8988T (cell line): ENCODE data around the gene HSD17B13.
"Not testable (repeated sequence)": the region's sequence is repeated elsewhere in the genome, so short reads cannot be mapped to it uniquely, and the experiment has no call there.

Source experiments
- DNase-seq: peaks from one replicate; pipeline ENCODE4 v3.0.0; 2011

The HSD17B13 gene, protein sequence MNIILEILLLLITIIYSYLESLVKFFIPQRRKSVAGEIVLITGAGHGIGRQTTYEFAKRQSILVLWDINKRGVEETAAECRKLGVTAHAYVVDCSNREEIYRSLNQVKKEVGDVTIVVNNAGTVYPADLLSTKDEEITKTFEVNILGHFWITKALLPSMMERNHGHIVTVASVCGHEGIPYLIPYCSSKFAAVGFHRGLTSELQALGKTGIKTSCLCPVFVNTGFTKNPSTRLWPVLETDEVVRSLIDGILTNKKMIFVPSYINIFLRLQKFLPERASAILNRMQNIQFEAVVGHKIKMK

DNA sequence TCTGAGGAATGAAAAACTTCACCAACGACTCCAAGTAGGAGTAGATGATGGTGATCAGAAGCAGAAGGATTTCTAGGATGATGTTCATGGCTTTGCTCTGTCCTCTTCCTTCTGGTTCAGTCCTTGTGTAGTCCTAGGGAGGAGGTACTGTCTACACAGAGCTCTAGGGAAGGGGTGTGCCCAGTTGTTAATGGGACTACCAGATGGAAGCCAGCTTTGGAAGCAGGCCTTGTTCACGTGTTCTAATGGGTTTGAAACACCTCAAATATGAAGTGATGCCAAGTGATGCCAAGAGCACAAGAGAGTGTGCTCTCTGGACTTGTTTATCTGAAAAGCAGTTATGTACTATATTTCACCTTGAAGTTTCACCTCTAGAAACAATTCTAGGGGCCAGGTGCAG lies at the start of gene HSD17B13:
TSS of gene HSD17B13 (minus strand) at position 129 of the 400 bp plus-strand sequence. CDS start at position 88, 41 bp downstream.
- no peak for DNase-seq

DNA sequence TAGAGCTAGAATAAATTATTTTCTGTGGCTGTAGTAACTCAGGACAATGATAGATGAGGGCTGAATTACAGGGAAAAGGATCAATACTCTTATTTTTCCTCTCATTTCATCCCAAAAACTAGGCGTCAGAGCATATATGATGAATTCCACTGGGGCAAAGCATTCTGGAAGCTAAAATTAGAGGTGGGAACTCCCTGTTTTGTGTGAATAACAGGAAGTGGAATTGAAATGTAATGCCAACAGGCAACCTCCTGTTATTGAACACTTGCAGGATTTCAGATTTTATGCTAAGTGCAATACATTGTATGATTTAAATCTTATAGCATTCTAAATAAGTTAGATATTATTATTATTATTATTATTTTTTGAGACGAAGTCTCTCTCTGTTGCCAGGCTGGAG lies 47.4 kb upstream of the HSD17B13 start:
- DNase-seq = no peak

DNA sequence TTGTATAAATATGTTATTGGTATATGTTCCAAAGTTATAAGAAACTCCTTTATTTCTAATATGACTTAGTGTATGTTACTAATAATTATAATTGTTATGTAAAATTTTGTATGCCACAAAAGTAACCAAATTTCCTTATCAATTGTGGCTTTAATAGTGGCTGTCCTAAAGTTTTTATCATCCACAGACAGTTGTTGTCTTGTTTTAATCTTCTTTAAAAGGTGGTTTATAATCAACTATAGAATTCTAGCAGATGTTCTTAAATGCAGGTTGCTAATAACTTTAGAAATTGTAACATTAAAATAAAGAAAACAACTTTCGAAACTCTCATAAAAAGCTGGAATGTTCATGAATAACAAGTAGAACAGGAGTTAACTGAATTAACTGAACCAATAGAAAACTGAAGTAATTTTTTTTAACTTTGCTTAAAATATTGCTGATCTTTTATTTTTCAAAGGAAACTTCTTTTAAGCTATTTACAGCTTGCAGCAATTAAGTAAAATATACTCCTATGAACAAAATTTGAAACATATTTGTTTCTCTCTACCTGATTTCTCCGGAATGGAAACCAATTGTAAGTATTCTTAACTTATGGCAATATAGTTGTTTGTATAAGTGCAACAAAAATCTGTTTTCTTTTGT lies 44.0 kb upstream of the HSD17B13 start:
- DNase-seq = no peak

DNA sequence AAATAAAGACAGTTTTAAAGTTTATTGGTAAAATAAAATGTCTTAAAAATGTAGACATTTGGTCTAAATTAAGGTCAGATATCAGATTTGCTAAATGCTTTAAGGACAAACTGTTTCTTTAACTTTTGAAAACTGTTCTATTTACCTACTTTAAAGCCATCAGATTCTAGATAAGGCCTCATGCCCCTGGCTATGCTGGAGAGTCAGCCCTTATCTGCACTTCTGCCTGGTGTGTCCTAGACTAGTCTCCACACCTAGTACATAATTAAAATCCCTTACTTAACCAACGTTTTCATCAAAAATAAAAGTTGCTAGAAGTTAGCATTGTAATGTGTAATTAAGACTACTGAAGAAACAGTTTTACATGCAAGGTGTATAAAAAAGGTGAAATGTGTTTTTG lies 42.7 kb upstream of the HSD17B13 start:
- DNase-seq = no peak

DNA sequence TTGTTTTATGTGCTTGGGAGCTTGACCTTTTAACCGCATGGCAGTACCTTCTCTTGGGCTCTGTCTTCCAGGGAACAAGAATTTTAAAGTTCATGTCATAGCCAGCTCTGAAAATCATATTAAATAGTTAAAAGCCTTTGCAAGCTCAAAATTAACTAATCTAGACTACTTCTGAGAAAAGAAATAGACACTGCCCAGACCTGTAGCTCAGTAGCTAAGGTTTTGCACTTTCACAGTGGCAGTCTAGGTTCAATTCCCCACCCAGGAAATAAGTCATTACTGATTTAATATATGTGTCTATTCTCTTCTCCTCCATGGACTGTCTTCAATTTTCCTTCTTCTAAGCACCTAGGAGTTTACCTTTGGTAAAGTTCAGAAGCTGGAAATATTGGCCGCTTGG lies 40.9 kb upstream of the HSD17B13 start:
- no peak for DNase-seq

DNA sequence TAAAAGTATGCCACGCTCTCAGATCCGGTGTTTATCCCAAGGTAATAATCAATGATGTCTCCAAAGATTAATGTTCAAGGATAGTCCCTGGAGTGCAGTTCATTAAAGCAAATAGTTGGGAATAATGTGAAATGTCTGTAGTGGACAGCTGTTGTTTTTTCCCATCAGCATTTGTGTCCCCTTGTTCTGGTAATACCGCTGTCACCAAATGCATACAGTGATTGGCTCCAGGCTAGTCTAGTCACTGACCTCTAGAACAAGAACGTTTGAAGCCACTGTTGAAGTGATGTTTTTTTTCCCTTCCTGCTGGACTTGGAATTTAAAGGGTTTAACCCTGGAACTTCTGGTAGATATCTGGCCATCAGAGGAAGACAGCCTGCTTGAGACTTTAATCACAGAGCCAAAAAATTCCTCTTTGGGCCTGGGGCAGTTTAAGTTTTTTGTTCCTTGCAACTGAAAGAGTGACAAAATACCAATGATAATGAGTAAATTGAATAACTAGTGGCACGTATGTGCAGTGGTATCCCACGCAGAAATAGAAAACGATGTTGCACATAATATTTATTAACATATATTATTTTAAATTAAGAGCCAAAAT lies 37.8 kb upstream of the HSD17B13 start:
- no peak for DNase-seq

DNA sequence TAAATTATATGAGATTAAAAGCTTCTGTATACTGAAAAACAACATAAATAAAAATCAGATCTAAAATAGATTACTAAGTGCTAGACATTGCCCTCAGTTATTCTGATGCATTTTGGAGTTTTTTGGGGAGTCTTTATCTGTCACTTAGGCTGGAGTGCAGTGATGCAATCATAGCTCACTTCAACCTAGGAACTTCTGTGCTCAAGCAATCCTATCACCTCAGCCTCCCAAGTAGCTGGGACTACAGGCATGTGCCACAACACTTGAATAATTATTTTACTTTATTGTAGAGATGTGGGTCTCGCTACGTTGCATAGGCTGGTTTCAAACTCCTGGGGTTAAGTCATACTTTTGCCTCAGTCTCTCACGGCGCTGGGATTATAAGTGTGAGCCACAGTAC lies 36.6 kb upstream of the HSD17B13 start:
- DNase-seq = no peak

DNA sequence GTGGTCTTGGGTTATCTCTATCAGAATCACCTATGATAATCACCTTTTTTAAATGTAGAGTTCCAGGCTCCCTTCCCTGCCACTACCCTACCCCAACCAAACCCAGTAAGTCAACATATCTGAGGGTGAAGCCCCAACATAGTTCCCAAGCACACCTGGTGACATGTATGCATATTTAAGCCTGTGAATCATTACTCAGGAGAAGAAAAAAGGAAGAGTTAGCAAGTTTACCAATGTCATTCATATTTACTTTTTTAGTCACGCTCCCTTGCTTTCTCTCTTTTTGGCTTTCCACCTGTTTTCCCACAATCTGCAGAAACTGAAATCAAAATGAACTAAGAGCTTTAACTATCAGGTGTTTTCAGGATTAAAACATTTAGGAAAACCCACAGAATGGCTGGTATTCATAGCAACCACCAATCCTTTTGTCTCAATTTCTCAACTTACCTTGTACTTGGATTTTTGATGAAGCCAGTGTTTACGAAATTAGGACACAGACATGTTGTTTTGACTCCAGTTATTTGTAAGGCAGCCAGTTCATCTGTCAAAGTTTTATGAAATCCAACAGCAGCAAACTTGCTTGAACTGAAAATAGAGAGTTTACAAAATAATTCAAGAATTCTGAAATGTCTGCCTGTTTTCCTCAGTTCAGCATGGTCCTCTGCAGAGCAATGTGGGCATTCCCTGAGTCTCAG lies 34.3 kb upstream of the HSD17B13 start:
- DNase-seq = no peak

DNA sequence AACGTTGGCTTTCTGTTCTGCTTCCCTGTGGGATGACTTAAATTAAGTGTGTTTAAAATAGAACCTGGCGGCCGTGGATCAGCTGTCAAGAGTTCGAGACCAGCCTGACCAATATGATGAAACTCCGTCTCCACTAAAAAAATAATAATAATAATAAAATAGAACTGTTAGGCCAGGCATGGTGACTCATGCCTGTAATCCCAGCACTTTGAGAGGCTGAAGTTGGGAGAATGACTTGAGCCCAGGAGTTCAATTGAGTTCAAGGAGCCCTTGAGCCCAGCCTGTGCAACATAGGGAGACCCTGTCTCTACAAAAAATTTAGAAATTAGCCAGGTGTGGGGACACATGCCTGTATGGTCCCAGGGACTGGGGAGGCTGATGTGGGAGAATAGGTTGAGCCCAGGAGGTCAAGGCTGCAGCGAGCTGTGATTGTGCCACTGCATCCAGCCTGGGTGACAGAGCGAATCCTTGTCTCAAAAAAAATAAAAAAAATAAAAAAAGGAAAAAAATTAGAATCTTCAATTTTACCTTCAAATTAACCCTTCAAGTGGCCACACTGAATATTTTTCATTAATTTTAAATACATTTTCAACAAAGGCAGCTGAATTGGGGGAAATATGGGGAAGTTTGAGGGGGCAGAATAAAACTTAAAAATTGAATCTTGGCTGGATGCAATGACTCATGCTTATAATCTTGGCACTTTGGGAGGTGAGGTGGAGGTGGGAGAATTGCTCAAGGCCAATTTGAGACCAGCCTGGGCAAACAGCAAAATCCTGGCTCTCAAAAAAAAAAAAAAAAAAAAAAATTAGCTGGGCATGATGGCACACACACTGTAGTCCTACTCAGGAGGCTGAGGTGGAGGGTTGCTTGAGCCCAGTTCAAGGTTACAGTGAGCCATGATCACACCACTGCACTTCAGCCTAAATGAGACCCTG lies 31.8 kb upstream of the HSD17B13 start:
- DNase-seq = no peak

DNA sequence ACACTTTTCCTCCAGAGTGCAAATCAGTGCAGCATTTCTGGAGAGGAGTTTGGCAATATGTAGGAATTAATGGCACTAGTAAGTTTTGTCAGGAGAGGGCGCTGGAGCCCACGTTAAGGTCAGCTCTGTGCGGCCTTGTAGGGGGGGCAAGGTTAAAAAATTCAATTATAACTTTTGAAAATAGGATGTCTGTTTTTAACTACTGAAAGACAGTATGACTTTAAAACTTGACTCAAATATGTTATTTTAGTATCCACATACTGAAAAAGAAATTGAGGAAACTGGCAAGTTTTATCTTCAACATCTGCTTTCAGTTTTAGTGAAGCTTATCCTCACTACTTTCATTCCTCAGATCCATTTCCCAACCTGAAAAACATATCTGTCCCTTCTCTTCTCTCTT lies 30.9 kb upstream of the HSD17B13 start:
- no peak for DNase-seq

DNA sequence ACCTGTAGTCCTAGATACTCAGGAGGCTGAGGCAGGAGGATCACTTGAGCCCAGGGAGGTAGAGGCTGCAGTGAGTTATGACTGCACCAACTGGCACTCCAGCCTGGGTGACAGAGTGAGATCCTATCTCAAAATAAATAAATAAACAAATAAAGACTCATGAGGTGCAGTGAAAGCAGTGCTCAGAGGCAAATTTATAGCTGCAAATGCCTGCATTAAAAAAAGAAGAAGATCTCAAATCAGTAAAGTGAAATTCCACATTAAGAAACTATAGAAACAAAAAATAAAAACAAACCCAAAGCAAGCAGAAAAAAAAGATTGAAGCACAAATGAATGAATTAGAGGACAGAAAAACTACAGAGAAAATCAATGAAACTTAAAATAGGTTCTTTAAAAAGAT lies 22.5 kb upstream of the HSD17B13 start:
- no peak for DNase-seq

DNA sequence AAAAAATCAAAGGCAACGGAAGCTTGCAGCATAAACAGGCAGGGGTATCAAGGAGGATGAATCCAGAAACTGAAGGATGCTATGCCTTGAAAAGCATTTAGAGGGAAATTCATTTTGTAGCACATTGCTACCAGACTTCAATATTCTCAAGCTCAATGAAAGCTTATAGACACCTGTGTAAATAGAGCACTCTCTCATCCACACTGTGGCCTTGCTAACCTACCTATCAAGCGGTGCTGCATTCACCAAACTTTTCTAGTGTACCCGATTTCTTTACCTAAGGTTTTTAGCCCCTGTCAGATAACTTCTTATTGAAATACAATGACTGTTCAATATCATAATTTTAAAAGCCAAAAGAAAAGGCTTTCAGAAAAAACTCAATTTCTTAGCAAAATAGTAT lies 20.2 kb upstream of the HSD17B13 start:
- no peak for DNase-seq

DNA sequence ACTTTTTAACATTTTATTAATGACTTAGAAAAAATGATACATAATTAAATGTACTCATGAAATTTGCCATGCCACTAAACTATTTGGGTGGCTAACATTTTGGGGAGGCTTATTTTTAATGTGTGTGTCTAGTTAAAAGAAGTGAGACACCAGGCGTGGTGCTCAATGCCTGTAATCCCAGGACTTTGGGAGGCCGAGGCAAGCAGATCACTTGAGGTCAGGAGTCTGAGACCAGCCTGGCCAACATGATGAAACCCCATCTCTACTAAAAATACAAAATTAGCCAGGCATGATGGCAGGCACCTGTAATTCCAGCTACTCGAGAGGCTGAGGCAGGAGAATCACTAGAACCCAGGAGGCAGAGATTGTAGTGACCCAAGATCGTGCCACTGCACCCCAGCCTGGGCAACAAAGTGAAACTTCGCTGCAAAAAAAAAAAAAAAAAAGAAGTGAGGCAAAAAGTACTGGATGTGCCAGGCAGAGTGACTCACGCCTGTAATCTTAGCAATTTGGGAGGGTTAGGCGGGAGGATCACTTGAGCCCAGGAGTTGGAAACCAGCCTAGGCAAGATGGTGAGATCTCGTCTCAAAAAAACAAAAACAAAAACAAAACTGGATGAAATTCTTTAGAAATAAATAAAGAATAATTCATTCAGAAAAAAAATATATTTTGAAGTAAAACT lies 19.4 kb upstream of the HSD17B13 start:
- DNase-seq = not testable (repeated sequence)

DNA sequence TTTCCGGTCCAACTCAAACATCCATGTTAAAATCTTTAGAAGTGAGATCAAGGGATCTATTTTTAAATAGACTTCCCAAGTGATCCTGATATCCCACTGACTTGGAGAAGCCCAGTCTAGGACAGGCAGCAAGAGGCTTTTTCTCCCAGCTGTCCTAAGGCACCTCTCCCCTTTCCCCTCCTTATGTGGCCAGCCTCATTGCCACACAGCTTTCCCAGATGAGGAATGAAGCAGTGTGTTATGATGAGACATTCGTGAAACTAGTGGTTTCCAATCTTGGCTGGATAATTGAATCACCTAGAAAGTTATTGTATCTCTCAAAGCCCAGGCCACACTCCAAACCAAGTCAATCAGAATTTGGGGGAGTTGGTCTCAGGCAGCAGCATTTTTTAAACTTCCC lies 16.8 kb upstream of the HSD17B13 start:
- no peak for DNase-seq

DNA sequence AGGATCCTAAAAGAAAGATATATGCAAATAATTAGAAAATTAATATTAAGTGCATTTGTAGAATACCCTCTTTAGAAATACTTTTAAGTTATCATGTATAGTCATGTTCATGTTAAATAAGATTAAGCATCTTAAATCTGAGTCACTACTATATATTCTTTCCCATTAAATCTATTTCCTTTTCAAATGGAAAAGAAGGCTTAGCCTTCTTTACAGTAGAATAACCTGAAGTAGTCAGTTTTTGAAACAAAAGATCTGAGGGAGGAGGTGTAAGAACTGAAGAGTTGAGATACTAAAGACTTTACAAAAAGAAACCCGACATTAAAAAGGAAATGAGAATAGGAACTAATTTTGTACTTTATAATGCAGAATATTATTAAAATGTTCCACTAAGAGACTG lies 14.7 kb upstream of the HSD17B13 start:
- DNase-seq = no peak

DNA sequence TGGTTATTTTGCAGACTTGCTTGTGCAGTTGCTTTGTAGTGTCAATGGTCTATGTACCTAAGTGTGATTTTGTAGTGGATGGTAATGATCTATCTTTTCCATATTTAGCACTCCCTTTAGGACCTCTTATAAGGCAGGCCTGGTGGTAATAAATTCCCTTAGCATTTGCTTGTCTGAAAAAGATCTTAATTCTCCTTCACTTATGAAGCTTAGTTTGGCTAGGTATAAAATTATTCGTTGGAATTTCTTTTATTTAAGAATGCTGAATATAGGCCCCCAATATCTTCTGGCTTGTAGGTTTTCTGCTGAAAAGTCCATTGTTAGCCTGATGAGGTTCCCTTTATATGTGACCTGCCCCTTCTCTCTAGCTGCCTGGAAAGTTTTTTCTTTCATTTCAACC lies 10.6 kb upstream of the HSD17B13 start:
- DNase-seq = no peak

DNA sequence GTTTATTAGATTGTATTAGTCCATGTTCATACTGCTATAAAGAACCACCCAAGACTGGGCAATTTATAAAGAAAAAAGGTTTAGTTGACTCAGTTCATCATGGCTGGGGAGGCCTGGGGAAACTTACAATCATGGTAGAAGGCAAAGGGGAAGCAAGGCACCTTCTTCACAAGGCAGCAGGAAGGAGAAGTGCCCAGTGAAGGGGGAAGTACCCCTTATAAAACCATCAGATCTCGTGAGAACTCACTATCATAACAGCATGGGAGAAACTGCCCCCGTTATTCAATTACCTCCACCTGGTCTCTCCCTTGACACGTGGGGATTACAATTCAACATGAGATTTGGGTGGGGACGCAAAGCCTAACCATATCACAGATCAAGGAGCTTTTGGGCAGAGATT lies 8.1 kb upstream of the HSD17B13 start:
- no peak for DNase-seq

DNA sequence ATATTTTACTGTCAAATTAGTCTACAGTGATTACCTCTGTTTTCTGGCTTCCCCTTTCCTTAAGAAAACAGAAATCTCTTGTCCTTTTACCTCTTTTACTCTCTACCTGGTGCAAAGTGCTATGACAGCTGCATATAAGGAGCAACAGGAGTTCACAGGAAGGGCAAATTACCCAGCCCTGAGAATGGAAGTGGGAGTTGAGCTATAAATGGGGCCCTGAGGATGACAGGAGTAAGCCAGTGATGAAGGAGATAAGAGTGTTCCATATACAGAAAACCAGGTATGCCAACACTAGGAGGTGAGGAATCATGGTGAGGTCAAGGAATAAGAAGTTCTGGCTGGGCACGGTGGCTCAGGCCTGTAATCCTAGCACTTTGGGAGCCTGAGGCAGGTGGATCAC lies 4.5 kb upstream of the HSD17B13 start:
- no peak for DNase-seq

DNA sequence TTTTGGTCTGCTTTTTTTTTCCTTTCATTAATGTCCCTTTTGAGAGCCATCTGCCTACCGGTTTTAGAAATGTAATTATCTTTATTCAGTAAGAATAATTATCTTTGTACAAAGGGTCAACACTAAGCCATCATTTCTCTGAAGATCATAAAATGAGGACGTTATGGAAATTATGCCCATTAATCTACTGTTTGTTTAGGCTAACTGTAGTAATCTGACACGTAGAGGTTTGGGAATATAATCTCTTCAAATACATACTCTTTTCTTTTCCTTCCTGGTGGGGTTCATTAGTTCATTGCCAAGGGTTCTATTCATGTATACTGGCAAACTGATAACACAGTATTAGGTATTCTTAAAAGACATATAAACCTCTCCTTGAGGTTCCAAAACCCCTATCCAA lies 3.8 kb upstream of the HSD17B13 start:
- DNase-seq = no peak

DNA sequence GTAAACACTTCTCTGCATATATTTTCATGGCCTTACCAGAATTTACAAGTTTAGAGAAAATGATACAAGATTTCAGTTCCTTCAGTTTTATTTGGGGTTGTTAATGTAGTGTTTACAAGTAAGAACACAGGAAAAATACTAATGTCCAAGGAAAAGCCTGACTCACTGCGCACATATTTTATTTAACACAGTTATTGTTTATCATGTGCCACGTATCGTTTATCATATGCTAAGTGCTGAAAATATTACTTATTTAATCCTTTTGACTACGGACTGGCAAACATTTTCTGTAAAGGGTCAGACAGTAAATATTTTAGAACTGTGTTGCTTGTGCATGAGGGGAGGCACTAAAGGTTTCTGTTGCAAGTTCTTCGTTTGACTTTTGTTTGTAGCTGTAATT lies 794 bp downstream of the HSD17B13 start:
- DNase-seq = no peak

DNA sequence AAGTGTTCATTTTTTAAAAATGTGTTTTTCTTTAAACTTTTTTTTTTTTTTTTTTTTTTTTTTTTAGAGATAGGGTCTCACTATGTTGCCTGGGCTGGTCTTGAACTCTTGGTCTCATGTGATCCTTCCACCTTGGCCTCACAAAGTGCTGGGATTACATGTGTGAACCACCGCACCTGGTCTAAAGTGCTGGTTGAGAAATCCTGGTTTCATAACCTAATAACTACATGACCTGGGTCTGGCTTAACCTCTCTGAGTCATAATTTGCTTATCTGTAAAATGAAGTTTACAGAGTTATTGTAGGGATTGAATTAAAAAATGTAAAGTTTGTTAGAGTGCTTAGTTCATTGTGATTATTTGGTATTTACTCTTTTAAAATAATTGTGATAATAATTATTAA lies 5.2 kb downstream of the HSD17B13 start:
- no peak for DNase-seq

DNA sequence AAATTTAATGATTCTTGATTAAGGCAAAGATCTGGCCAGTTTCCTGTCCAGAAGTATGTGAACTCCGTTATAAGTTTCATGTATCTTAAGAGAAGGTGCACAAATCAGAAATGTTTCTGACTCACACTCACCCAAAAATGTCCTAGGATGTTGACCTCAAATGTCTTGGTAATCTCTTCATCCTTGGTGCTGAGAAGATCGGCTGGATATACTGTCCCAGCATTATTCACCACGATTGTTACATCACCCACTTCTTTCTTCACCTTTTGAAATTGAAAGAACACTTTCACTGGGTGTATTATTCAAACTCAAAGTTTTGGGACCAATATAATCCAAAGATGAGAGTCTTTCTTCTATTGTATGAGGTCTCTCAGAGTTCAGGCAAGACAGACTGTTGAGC lies 5.7 kb downstream of the HSD17B13 start:
- no peak for DNase-seq
